ENCODE data around the gene RUSF1. TPM values are rescaled to one million over a fixed set of nuclear protein-coding genes. Genes with fewer than 3 reads are reported as not detected.
A peak's percentile ranks its signal among the peaks of the same experiment; 100 is the strongest.
"Not testable (repeated sequence)": the region's sequence is repeated elsewhere in the genome, so short reads cannot be mapped to it uniquely, and the experiment has no call there.

The RUSF1 gene
- total RNA-seq, 1 experiment from 2014 or later, result 30.5 TPM

DNA sequence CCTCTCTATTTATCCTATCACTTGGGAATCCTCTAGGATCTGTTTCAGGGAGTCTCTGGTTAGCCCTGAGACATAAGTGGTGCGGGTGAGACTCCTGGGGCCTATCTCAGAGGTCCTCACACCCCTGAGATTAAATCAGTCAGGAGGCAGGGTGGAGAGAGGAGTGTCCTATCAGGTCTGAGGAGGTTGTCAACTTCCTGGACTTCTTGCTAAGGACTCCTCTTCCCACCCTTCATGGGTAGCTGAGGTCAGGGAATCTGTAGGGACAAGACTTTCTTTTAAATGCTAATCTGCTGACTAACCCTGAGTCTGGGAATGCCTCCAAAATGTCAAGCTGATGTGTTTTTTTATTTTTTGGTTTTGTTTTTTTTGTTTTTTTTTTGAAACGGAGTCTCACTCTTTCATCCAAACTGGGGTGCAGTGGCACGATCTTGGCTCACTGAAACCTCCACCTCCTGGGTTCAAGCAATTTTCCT, 55.5 kb downstream of the RUSF1 start:
- Histone ChIP-seq H3K4me3 (ENCODE audit: low read depth, low read length) (no peak overlapping the region), H3K4me1 (peaks cover 16% of the 10 kb centered on the region), H3K9me3 (no peaks in the 10 kb centered on the region), H3K27me3 (replicated peaks; ENCODE audit: control insufficient read depth, insufficient read depth, low read length) (no peaks in the 10 kb centered on the region), H3K36me3 (ENCODE audit: control insufficient read depth, insufficient read depth, low read length) (no peaks in the 10 kb centered on the region; the same call in 1 of the 2 replicates)
- intact Hi-C loops (cut with micrococcal nuclease; ENCODE audit: unreplicated experiment), result loop anchor here (10.0 kb wide), 2 partner anchors 318 to 422 kb away; partner anchors contain the start of genes PRSS8 and ZNF267
- no peak overlapping the region for H3K4me3 Mint-ChIP-seq (ENCODE audit: unreplicated experiment)
- CTCF ChIA-PET, result interaction anchor here (1.6 kb wide), 1 partner anchor 379 kb away, joined by 10 read pairs; the partner anchor contains the start of genes ZNF646 and ZNF668
- no peaks in the 10 kb centered on the region for H3K27me3 Mint-ChIP-seq (ENCODE audit: insufficient read depth, unreplicated experiment)
- H3K4me1 Mint-ChIP-seq (ENCODE audit: low read depth, unreplicated experiment), result peaks cover 13% of the 10 kb centered on the region
- no peak for TF ChIP-seq CTCF (IDR thresholded peaks at IDR 0.05; ENCODE audit: insufficient read depth in 1 of 2, low read depth in 1 of 2, low read length in 1 of 2, severe bottlenecking in 1 of 2, unreplicated experiment in 1 of 2)
- H3K27ac Mint-ChIP-seq (ENCODE audit: unreplicated experiment), result no peak overlapping the region
- H3K36me3 Mint-ChIP-seq (ENCODE audit: insufficient read depth, unreplicated experiment), result peaks cover 18% of the 10 kb centered on the region
- POLR2A ChIA-PET, result no interaction called here
- no TSS peak for BruUV-seq (replicated peaks)
- no peaks in the 10 kb centered on the region for H3K9me3 Mint-ChIP-seq (ENCODE audit: unreplicated experiment)
- no peak for DNase-seq

- Histone ChIP-seq H3K36me3 (ENCODE audit: control insufficient read depth, insufficient read depth, low read length) (no peaks in the 10 kb centered on the region; the same call in 1 of the 2 replicates), H3K4me1 (peaks cover 11% of the 10 kb centered on the region), H3K4me3 (ENCODE audit: low read depth, low read length) (no peak overlapping the region), H3K27me3 (replicated peaks; ENCODE audit: control insufficient read depth, insufficient read depth, low read length) (no peaks in the 10 kb centered on the region), H3K9me3 (no peaks in the 10 kb centered on the region)
- BruUV-seq (replicated peaks), result no TSS peak
- no peaks in the 10 kb centered on the region for H3K9me3 Mint-ChIP-seq (ENCODE audit: unreplicated experiment)
- H3K4me1 Mint-ChIP-seq (ENCODE audit: low read depth, unreplicated experiment), result peaks cover 13% of the 10 kb centered on the region
- H3K4me3 Mint-ChIP-seq (ENCODE audit: unreplicated experiment), result peak overlapping the region; percentile 1
- intact Hi-C loops (cut with micrococcal nuclease; ENCODE audit: unreplicated experiment), result loop anchor here (10.0 kb wide), 2 partner anchors 317 to 423 kb away; partner anchors contain the start of genes PRSS8 and ZNF267
- H3K36me3 Mint-ChIP-seq (ENCODE audit: insufficient read depth, unreplicated experiment), result peaks cover 17% of the 10 kb centered on the region
- H3K27ac Mint-ChIP-seq (ENCODE audit: unreplicated experiment), result no peak overlapping the region
- POLR2A ChIA-PET, result interaction anchor here (0.5 to 1.4 kb wide), 2 partner anchors 9 to 646 kb away, joined by 3 to 4 read pairs; partner anchors contain the start of gene ZNF843
- CTCF ChIA-PET, result interaction anchor here (0.5 to 1.6 kb wide), 5 partner anchors 9 to 378 kb away, joined by 3 to 10 read pairs (median 4); partner anchors contain the start of genes ZNF646, ZNF668 and ZNF843
- H3K27me3 Mint-ChIP-seq (ENCODE audit: insufficient read depth, unreplicated experiment), result no peaks in the 10 kb centered on the region
- DNase-seq, result peak; percentile 78 to 79
- TF ChIP-seq CTCF (IDR thresholded peaks at IDR 0.05; ENCODE audit: insufficient read depth in 1 of 2, low read depth in 1 of 2, low read length in 1 of 2, severe bottlenecking in 1 of 2, unreplicated experiment in 1 of 2), result peak; percentile 59 to 73
Measured at GRCh38 chr16:31451681-31452351, 56.4 kb downstream of the RUSF1 start.

- peaks cover 13% of the 10 kb centered on the region for H3K4me1 Mint-ChIP-seq (ENCODE audit: low read depth, unreplicated experiment)
- H3K27me3 ChIP-seq (replicated peaks; ENCODE audit: control insufficient read depth, insufficient read depth, low read length), result no peaks in the 10 kb centered on the region
- H3K36me3 Mint-ChIP-seq (ENCODE audit: insufficient read depth, unreplicated experiment), result peaks cover 17% of the 10 kb centered on the region
- POLR2A ChIA-PET, result interaction anchor here (0.5 to 1.4 kb wide), 3 partner anchors 9 to 646 kb away, joined by 3 to 5 read pairs (median 4); partner anchors contain the start of gene ZNF843
- TF ChIP-seq CTCF (IDR thresholded peaks at IDR 0.05; ENCODE audit: insufficient read depth in 1 of 2, low read depth in 1 of 2, low read length in 1 of 2, severe bottlenecking in 1 of 2, unreplicated experiment in 1 of 2), result no peak
- DNase-seq, result no peak
- no peak overlapping the region for H3K27ac Mint-ChIP-seq (ENCODE audit: unreplicated experiment)
- peaks cover 11% of the 10 kb centered on the region for H3K4me1 ChIP-seq
- CTCF ChIA-PET, result interaction anchor here (0.6 to 1.6 kb wide), 4 partner anchors 9 to 377 kb away, joined by 3 to 10 read pairs (median 5); partner anchors contain the start of genes ZNF646, ZNF668 and ZNF843
- H3K4me3 ChIP-seq (ENCODE audit: low read depth, low read length), result no peak overlapping the region
- no TSS peak for BruUV-seq (replicated peaks)
- H3K9me3 ChIP-seq, result no peaks in the 10 kb centered on the region
- intact Hi-C loops (cut with micrococcal nuclease; ENCODE audit: unreplicated experiment), result loop anchor here (10.0 kb wide), 2 partner anchors 316 to 424 kb away; partner anchors contain the start of genes PRSS8 and ZNF267
- H3K4me3 Mint-ChIP-seq (ENCODE audit: unreplicated experiment), result no peak overlapping the region
- H3K36me3 ChIP-seq (ENCODE audit: control insufficient read depth, insufficient read depth, low read length), result no peaks in the 10 kb centered on the region; the same call in 1 of the 2 replicates
- H3K9me3 Mint-ChIP-seq (ENCODE audit: unreplicated experiment), result no peaks in the 10 kb centered on the region
- H3K27me3 Mint-ChIP-seq (ENCODE audit: insufficient read depth, unreplicated experiment), result no peaks in the 10 kb centered on the region
Measured at GRCh38 chr16:31451201-31451600, 57.0 kb downstream of the RUSF1 start.

- BruUV-seq (replicated peaks); H3K27me3 Mint-ChIP-seq (ENCODE audit: insufficient read depth, unreplicated experiment); H3K4me3 Mint-ChIP-seq (ENCODE audit: unreplicated experiment); H3K27me3 ChIP-seq (replicated peaks; ENCODE audit: control insufficient read depth, insufficient read depth, low read length); H3K36me3 ChIP-seq (ENCODE audit: control insufficient read depth, insufficient read depth, low read length); H3K4me1 Mint-ChIP-seq (ENCODE audit: low read depth, unreplicated experiment); DNase-seq; H3K9me3 Mint-ChIP-seq (ENCODE audit: unreplicated experiment); H3K4me1 ChIP-seq; H3K9me3 ChIP-seq; H3K36me3 Mint-ChIP-seq (ENCODE audit: insufficient read depth, unreplicated experiment); H3K4me3 ChIP-seq (ENCODE audit: low read depth, low read length); POLR2A ChIA-PET; H3K27ac Mint-ChIP-seq (ENCODE audit: unreplicated experiment): not testable (repeated sequence)
- CTCF ChIA-PET, result interaction anchor here (0.6 kb wide), 1 partner anchor 8 kb away, joined by 3 read pairs; no protein-coding TSS in a partner anchor
- intact Hi-C loops (cut with micrococcal nuclease; ENCODE audit: unreplicated experiment), result loop anchor here (10.0 kb wide), 1 partner anchor 151 kb away; no protein-coding TSS in a partner anchor
Measured at GRCh38 chr16:31445931-31446330, 62.3 kb downstream of the RUSF1 start.
